Kidney glomerular epithelial cell (primary cell): Measurements from ENCODE around the gene GNGT1.

Source experiments
- DNase-seq: peaks from one replicate; lab custom pipeline; 2025; lab: John Stamatoyannopoulos, UW

Gene GNGT1

DNA sequence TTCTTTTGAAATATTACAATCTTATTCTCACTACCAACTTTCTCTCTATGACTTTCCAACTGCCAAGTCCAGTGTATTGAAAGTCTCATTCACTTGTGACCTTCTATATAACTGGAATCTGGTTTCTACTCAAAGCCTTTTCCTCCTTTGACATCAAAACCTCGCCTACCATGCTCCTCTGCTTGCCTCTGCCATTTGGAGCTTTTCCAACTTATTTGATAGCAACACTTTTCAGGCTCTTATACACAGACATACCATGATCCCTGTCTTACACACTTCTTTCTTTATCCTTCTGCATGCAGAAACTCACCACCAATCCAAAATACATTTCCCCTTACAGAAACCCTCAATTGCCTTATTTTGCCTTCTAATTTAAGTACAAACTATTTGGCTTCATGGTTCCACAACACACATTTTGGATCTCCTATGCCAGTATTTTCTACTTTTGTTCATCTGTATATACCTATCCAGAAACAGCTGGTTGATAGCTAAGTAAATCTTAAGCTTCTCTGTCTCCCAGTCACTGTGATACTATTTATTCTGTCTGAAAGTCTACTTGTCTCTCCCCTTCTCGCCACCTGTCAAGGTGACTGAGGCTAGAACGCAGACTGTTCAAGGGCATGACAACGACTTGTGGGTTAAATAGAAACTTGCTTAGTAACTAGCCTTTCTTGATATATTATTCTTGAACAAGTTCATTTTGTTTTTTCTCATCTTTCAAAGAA, 37.6 kb downstream of the GNGT1 start:
- no peak for DNase-seq

DNA sequence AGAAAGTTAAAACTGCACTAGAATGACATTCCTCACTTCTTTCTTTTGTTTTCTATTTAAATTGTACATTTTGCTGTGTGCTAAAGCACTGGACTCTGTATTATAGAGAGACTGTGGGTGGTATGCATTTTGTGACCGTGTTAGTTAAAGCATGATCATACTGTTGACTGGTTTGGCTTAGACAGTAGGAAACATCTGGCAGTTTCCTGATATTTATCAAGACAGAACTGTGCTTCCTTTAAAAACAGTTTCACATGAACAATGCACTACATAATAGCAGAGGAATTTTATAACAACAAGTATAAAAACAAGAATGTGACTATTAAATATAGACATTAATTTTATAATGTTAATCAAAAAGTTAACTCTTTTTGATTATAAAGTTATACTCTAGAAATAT, 38.3 kb downstream of the GNGT1 start:
- no peak for DNase-seq

DNA sequence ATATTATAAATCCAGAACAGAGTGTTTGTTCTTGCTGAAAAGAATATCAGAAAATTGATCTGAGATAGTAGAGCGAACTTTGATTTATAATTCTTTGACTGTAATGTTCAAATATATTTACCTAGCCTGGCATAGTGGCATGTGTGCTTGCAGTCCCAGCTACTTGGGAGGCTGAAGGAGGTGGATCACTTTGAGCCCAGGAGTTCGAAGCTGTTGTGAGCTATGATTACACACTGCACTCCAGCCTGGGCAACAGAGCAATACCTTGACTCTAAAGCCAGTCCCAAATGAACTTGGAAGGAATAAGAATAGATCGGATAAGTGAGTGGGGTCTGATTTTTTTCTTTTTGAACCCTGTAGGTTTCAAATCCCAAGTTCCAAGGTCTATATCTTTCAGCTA, 38.7 kb downstream of the GNGT1 start:
- no peak for DNase-seq

DNA sequence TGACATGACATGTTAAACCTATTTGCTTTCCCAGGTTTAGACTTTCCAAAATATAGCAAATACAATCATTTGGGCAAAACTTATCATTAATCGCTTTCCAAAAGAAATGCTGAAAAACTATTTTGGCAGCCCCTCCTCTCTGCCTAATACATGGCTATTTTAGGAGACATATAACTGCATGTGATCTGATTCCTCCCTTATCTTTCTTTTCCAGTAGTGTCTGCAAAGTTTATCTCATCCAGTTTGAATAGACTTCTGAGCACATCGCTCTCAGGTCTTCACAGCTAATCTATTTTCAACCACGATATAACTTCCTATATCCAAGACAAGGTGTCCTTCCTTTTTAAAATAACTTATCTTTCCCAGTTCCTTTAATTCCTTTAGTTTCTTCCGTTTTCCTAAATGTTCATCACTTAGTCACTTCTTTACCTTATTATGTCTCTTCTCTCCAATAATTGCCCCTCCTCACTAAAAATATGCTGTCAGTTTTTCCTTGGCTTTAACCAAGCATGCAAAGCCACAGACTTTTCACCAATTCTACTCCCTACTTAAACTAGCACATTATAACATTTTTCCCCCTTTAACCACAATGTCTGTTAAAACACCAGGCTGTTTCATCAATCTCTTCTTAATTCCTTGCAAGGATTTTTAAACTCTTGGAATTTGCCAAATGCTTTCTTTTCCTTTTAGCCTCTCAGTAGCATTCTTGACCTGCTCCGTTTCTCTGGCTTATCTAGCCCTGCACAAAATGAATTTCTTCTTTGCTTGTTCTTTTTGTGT, 39.6 kb downstream of the GNGT1 start:
- DNase-seq: no peak

- DNase-seq: no peak
Observed at GRCh38 chr7:93948106-93948505, 41.7 kb downstream of the GNGT1 start.

GRCh38 chr7:93948873-93949272, 42.5 kb downstream of the GNGT1 start:
- no peak for DNase-seq

- DNase-seq: peak; percentile 16
Observed at GRCh38 chr7:93949423-93949822, 43.1 kb downstream of the GNGT1 start.

GRCh38 chr7:93955304-93955703, 48.9 kb downstream of the GNGT1 start:
- no peak for DNase-seq

GRCh38 chr7:93957767-93958166, 51.4 kb downstream of the GNGT1 start:
- DNase-seq: no peak

GRCh38 chr7:93958216-93958615, 51.8 kb downstream of the GNGT1 start:
- no peak for DNase-seq

DNA sequence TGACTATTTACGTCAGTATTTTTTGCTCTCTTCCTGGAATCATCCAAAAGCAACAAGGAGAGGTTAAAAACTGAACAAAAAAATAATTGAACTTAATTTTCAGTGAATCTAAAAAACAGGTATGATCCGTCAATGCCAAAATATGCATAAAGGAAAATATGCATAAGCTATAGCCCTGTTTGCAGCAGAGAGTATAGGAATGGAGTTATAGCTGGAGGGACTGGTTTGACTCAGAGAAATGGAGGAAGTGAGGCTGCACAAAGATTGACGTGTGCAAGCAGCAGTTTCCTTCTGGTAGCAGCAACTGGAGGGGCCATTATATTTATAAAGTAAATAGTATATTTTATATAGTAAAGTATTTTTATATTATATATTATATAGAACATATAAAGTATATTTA, 52.3 kb downstream of the GNGT1 start:
- no peak for DNase-seq
